Measurements from ENCODE around the gene SMARCD3. TPM values are rescaled to one million over a fixed set of nuclear protein-coding genes. Genes with fewer than 3 reads are reported as not detected.

SMARCD3 gene
- total and polyA plus RNA-seq, 9 of the 15 experiments (the other 6 are each of a cell fraction or from before 2014, with no cell fraction given) = 0.43 to 3.6 (median 2.6) TPM

- TF ChIP-seq SMAD4 (CRISPR knock-in tag; conservative IDR thresholded peaks at IDR 0.05) (peak; percentile 99), YY1 (IDR thresholded peaks at IDR 0.05; ENCODE audit: borderline replicate concordance in 1 of 3, control insufficient read depth in 1 of 3, extremely low read depth in 1 of 3, insufficient read depth in 3 of 3, insufficient read length in 1 of 3, insufficient replicate concordance in 2 of 3, low read depth in 1 of 3, low read length in 2 of 3) (peak in 1 of 3 experiments; percentile 32), ZEB2 (IDR thresholded peaks at IDR 0.05) (no peak), ZMIZ1 (IDR thresholded peaks at IDR 0.05; ENCODE audit: low read depth in 2 of 2, low read length in 2 of 2) (no peak), SMARCA4 (IDR thresholded peaks at IDR 0.05) (peak; percentile 39; the same call in 1 of the 2 replicates), NFE2L1 (tag; IDR thresholded peaks at IDR 0.05; ENCODE audit: borderline replicate concordance, low read depth) (no peak), ZNF263 (CRISPR knock-in tag; IDR thresholded peaks at IDR 0.05; ENCODE audit: borderline replicate concordance) (no peak), NCOA6 (IDR thresholded peaks at IDR 0.05) (no peak), MXI1 (IDR thresholded peaks at IDR 0.05; ENCODE audit: low read depth, low read length) (no peak), TAF1 (IDR thresholded peaks at IDR 0.05; ENCODE audit: control insufficient read depth, extremely low read depth, insufficient read depth, low read length, severe bottlenecking) (no peak), ZKSCAN1 (IDR thresholded peaks at IDR 0.05; ENCODE audit: low read depth, low read length) (no peak), TBL1XR1 (IDR thresholded peaks at IDR 0.05; ENCODE audit: low read length in 2 of 2) (no peak), NR4A1 (CRISPR knock-in tag; IDR thresholded peaks at IDR 0.05) (no peak), NR4A1 (tag; IDR thresholded peaks at IDR 0.05) (no peak), ZC3H4 (CRISPR knock-in tag; IDR thresholded peaks at IDR 0.05; ENCODE audit: borderline replicate concordance) (no peak), ZNF668 (CRISPR knock-in tag; IDR thresholded peaks at IDR 0.05) (no peak), SAFB (IDR thresholded peaks at IDR 0.05; ENCODE audit: borderline replicate concordance, low read depth, low read length) (peak; percentile 10; the same call in 1 of the 2 replicates)
- TF ChIP-seq, protein P1, sequence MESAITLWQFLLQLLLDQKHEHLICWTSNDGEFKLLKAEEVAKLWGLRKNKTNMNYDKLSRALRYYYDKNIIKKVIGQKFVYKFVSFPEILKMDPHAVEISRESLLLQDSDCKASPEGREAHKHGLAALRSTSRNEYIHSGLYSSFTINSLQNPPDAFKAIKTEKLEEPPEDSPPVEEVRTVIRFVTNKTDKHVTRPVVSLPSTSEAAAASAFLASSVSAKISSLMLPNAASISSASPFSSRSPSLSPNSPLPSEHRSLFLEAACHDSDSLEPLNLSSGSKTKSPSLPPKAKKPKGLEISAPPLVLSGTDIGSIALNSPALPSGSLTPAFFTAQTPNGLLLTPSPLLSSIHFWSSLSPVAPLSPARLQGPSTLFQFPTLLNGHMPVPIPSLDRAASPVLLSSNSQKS (CRISPR knock-in tag; IDR thresholded peaks at IDR 0.05) = no peak
- TF ChIP-seq, protein P2, sequence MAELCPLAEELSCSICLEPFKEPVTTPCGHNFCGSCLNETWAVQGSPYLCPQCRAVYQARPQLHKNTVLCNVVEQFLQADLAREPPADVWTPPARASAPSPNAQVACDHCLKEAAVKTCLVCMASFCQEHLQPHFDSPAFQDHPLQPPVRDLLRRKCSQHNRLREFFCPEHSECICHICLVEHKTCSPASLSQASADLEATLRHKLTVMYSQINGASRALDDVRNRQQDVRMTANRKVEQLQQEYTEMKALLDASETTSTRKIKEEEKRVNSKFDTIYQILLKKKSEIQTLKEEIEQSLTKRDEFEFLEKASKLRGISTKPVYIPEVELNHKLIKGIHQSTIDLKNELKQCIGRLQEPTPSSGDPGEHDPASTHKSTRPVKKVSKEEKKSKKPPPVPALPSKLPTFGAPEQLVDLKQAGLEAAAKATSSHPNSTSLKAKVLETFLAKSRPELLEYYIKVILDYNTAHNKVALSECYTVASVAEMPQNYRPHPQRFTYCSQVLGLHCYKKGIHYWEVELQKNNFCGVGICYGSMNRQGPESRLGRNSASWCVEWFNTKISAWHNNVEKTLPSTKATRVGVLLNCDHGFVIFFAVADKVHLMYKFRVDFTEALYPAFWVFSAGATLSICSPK (IDR thresholded peaks at IDR 0.05; ENCODE audit: borderline replicate concordance) = no peak
These were observed at the start of gene SMARCD3 (continued) for GRCh38 chr7:151248346-151249033.

Measured in K562 (cell line).